ENCODE data around the gene MCIDAS.
A peak's percentile ranks its signal among the peaks of the same experiment; 100 is the strongest.

Gene MCIDAS

GRCh38 chr5:55187370-55187769 lies 39.7 kb downstream of the MCIDAS start:
- no peak overlapping the region for H3K4ac ChIP-seq (ENCODE audit: low read length)
- H3K18ac ChIP-seq (ENCODE audit: low read length), result no peak overlapping the region
- H3K14ac ChIP-seq (ENCODE audit: low read length), result no peak overlapping the region
- no peak overlapping the region for H3K4me3 ChIP-seq (ENCODE audit: low read length in 2 of 2)
- no peak overlapping the region for H2BK120ac ChIP-seq (ENCODE audit: low read depth, low read length)
- no peak overlapping the region for H2BK15ac ChIP-seq (ENCODE audit: low read length)
- H3K27me3 ChIP-seq (ENCODE audit: control insufficient read depth in 3 of 3, insufficient read depth in 3 of 3, low read depth in 1 of 3, low read length in 3 of 3), result peaks cover 0 to 62% (median 0%) of the 10 kb centered on the region in 3 experiments
- no peak overlapping the region for H2AK5ac ChIP-seq (ENCODE audit: low read depth, low read length)
- H3K4me2 ChIP-seq (ENCODE audit: insufficient read depth, low read length, poor library complexity, severe bottlenecking), result no peak overlapping the region
- WGBS, 2 donors (ENCODE audit: extremely low coverage in 2 of 2, insufficient read length in 2 of 2, insufficient replicate concordance in 1 of 2), result no CpG with 5 or more reads among the region's 4 CpGs
- H3K23ac ChIP-seq (ENCODE audit: low read depth, low read length, poor library complexity), result no peak overlapping the region
- no peak overlapping the region for H4K8ac ChIP-seq (ENCODE audit: low read depth, low read length)
- DNase-seq (ENCODE audit: low spot score), result no peak
- H2BK5ac ChIP-seq (ENCODE audit: low read length), result no peak overlapping the region
- H2BK12ac ChIP-seq (ENCODE audit: low read length), result no peak overlapping the region
- no peak overlapping the region for H3K9ac ChIP-seq (ENCODE audit: low read depth, low read length, poor library complexity)
- H2AFZ ChIP-seq (ENCODE audit: low read length), result no peak overlapping the region
- no peaks in the 10 kb centered on the region for H3K4me1 ChIP-seq (ENCODE audit: control insufficient read depth in 2 of 2, insufficient read depth in 1 of 2, low read depth in 1 of 2, low read length in 2 of 2)
- H3K9me3 ChIP-seq (replicated peaks in 1 of 2; ENCODE audit: control insufficient read depth in 2 of 2, insufficient read depth in 1 of 2, low read depth in 1 of 2, low read length in 2 of 2), result peaks cover 0 to 5% of the 10 kb centered on the region in 2 donors
- no peak overlapping the region for H4K91ac ChIP-seq (ENCODE audit: low read depth, low read length, poor library complexity)
- H3K27ac ChIP-seq (replicated peaks; ENCODE audit: low read length), result no peak overlapping the region
- H3K36me3 ChIP-seq (replicated peaks in 1 of 2; ENCODE audit: control insufficient read depth in 2 of 2, insufficient read depth in 2 of 2, low read length in 2 of 2), result no peaks in the 10 kb centered on the region
- peaks cover 1% of the 10 kb centered on the region for H3K79me1 ChIP-seq (ENCODE audit: low read depth, low read length)

GRCh38 chr5:55180016-55180415 lies 47.1 kb downstream of the MCIDAS start:
- Histone ChIP-seq H2BK12ac (ENCODE audit: low read length) (no peak overlapping the region), H2AFZ (ENCODE audit: low read length) (no peak overlapping the region), H3K14ac (ENCODE audit: low read length) (no peak overlapping the region), H3K27ac (replicated peaks; ENCODE audit: low read length) (no peak overlapping the region), H3K36me3 (replicated peaks in 1 of 2; ENCODE audit: control insufficient read depth in 2 of 2, insufficient read depth in 2 of 2, low read length in 2 of 2) (no peaks in the 10 kb centered on the region), H4K8ac (ENCODE audit: low read depth, low read length) (no peak overlapping the region), H3K9ac (ENCODE audit: low read depth, low read length, poor library complexity) (no peak overlapping the region), H3K4me1 (ENCODE audit: control insufficient read depth in 2 of 2, insufficient read depth in 1 of 2, low read depth in 1 of 2, low read length in 2 of 2) (peaks cover 5 to 7% of the 10 kb centered on the region in 2 donors), H2BK5ac (ENCODE audit: low read length) (no peak overlapping the region), H3K4ac (ENCODE audit: low read length) (no peak overlapping the region), H3K4me3 (ENCODE audit: low read length in 2 of 2) (no peak overlapping the region), H3K23ac (ENCODE audit: low read depth, low read length, poor library complexity) (no peak overlapping the region), H3K4me2 (ENCODE audit: insufficient read depth, low read length, poor library complexity, severe bottlenecking) (no peak overlapping the region), H2BK15ac (ENCODE audit: low read length) (no peak overlapping the region), H2BK120ac (ENCODE audit: low read depth, low read length) (no peak overlapping the region), H2AK5ac (ENCODE audit: low read depth, low read length) (no peak overlapping the region), H4K91ac (ENCODE audit: low read depth, low read length, poor library complexity) (no peak overlapping the region), H3K79me1 (ENCODE audit: low read depth, low read length) (no peaks in the 10 kb centered on the region), H3K27me3 (ENCODE audit: control insufficient read depth in 3 of 3, insufficient read depth in 3 of 3, low read depth in 1 of 3, low read length in 3 of 3) (peaks cover 0 to 75% (median 23%) of the 10 kb centered on the region in 3 experiments), H3K18ac (ENCODE audit: low read length) (no peak overlapping the region), H3K9me3 (replicated peaks in 1 of 2; ENCODE audit: control insufficient read depth in 2 of 2, insufficient read depth in 1 of 2, low read depth in 1 of 2, low read length in 2 of 2) (no peaks in the 10 kb centered on the region)
- no peak for DNase-seq (ENCODE audit: low spot score)
- WGBS, 2 donors (ENCODE audit: extremely low coverage in 2 of 2, insufficient read length in 2 of 2, insufficient replicate concordance in 1 of 2), result no CpG with 5 or more reads among the region's 1 CpG

- Histone ChIP-seq H3K4me2 (ENCODE audit: insufficient read depth, low read length, poor library complexity, severe bottlenecking) (no peak overlapping the region), H3K9me3 (replicated peaks in 1 of 2; ENCODE audit: control insufficient read depth in 2 of 2, insufficient read depth in 1 of 2, low read depth in 1 of 2, low read length in 2 of 2) (no peaks in the 10 kb centered on the region), H3K36me3 (replicated peaks in 1 of 2; ENCODE audit: control insufficient read depth in 2 of 2, insufficient read depth in 2 of 2, low read length in 2 of 2) (no peaks in the 10 kb centered on the region), H3K23ac (ENCODE audit: low read depth, low read length, poor library complexity) (no peak overlapping the region), H2AK5ac (ENCODE audit: low read depth, low read length) (no peak overlapping the region), H2BK12ac (ENCODE audit: low read length) (no peak overlapping the region), H3K4ac (ENCODE audit: low read length) (no peak overlapping the region), H2BK120ac (ENCODE audit: low read depth, low read length) (no peak overlapping the region), H3K27ac (replicated peaks; ENCODE audit: low read length) (no peak overlapping the region), H3K18ac (ENCODE audit: low read length) (no peak overlapping the region), H2AFZ (ENCODE audit: low read length) (no peak overlapping the region), H3K27me3 (ENCODE audit: control insufficient read depth in 3 of 3, insufficient read depth in 3 of 3, low read depth in 1 of 3, low read length in 3 of 3) (peaks cover 3 to 83% (median 34%) of the 10 kb centered on the region in 3 experiments), H3K4me1 (ENCODE audit: control insufficient read depth in 2 of 2, insufficient read depth in 1 of 2, low read depth in 1 of 2, low read length in 2 of 2) (peaks cover 12 to 13% of the 10 kb centered on the region in 2 donors), H4K91ac (ENCODE audit: low read depth, low read length, poor library complexity) (no peak overlapping the region), H4K8ac (ENCODE audit: low read depth, low read length) (no peak overlapping the region), H2BK5ac (ENCODE audit: low read length) (no peak overlapping the region), H3K9ac (ENCODE audit: low read depth, low read length, poor library complexity) (no peak overlapping the region), H3K14ac (ENCODE audit: low read length) (no peak overlapping the region), H2BK15ac (ENCODE audit: low read length) (no peak overlapping the region), H3K79me1 (ENCODE audit: low read depth, low read length) (no peaks in the 10 kb centered on the region), H3K4me3 (ENCODE audit: low read length in 2 of 2) (no peak overlapping the region)
- no CpG with 5 or more reads among the region's 2 CpGs for WGBS, 2 donors (ENCODE audit: extremely low coverage in 2 of 2, insufficient read length in 2 of 2, insufficient replicate concordance in 1 of 2)
- DNase-seq (ENCODE audit: low spot score), result no peak
Observed at GRCh38 chr5:55177078-55177477, 50.0 kb downstream of the MCIDAS start.

- peak overlapping the region; percentile 67 for H3K4me2 ChIP-seq (ENCODE audit: insufficient read depth, low read length, poor library complexity, severe bottlenecking)
- no peak overlapping the region for H3K27ac ChIP-seq (replicated peaks; ENCODE audit: low read length)
- H3K27me3 ChIP-seq (ENCODE audit: control insufficient read depth in 3 of 3, insufficient read depth in 3 of 3, low read depth in 1 of 3, low read length in 3 of 3), result peaks cover 3 to 76% (median 34%) of the 10 kb centered on the region in 3 experiments
- H4K8ac ChIP-seq (ENCODE audit: low read depth, low read length), result no peak overlapping the region
- H3K18ac ChIP-seq (ENCODE audit: low read length), result peak overlapping the region; percentile 94
- peak overlapping the region; percentile 78 for H3K9ac ChIP-seq (ENCODE audit: low read depth, low read length, poor library complexity)
- no peak overlapping the region for H3K14ac ChIP-seq (ENCODE audit: low read length)
- H3K4me1 ChIP-seq (ENCODE audit: control insufficient read depth in 2 of 2, insufficient read depth in 1 of 2, low read depth in 1 of 2, low read length in 2 of 2), result peaks cover 12 to 13% of the 10 kb centered on the region in 2 donors
- no peak overlapping the region for H2AK5ac ChIP-seq (ENCODE audit: low read depth, low read length)
- H2AFZ ChIP-seq (ENCODE audit: low read length), result peak overlapping the region; percentile 89
- no peak overlapping the region for H2BK15ac ChIP-seq (ENCODE audit: low read length)
- no CpG with 5 or more reads among the region's 44 CpGs for WGBS, 2 donors (ENCODE audit: extremely low coverage in 2 of 2, insufficient read length in 2 of 2, insufficient replicate concordance in 1 of 2)
- peak overlapping the region; percentile 98 for H2BK12ac ChIP-seq (ENCODE audit: low read length)
- peak; percentile 68 for DNase-seq (ENCODE audit: low spot score)
- no peak overlapping the region for H4K91ac ChIP-seq (ENCODE audit: low read depth, low read length, poor library complexity)
- peak overlapping the region; percentile 90 for H3K23ac ChIP-seq (ENCODE audit: low read depth, low read length, poor library complexity)
- H3K4me3 ChIP-seq (ENCODE audit: low read length in 2 of 2), result peak overlapping the region; percentile 27 to 65
- no peaks in the 10 kb centered on the region for H3K36me3 ChIP-seq (replicated peaks in 1 of 2; ENCODE audit: control insufficient read depth in 2 of 2, insufficient read depth in 2 of 2, low read length in 2 of 2)
- no peak overlapping the region for H2BK5ac ChIP-seq (ENCODE audit: low read length)
- H3K79me1 ChIP-seq (ENCODE audit: low read depth, low read length), result no peaks in the 10 kb centered on the region
- no peak overlapping the region for H2BK120ac ChIP-seq (ENCODE audit: low read depth, low read length)
- H3K9me3 ChIP-seq (replicated peaks in 1 of 2; ENCODE audit: control insufficient read depth in 2 of 2, insufficient read depth in 1 of 2, low read depth in 1 of 2, low read length in 2 of 2), result no peaks in the 10 kb centered on the region
- no peak overlapping the region for H3K4ac ChIP-seq (ENCODE audit: low read length)
Observed at GRCh38 chr5:55176176-55176818, 50.8 kb downstream of the MCIDAS start.

All from neuronal stem cell (in vitro differentiated cells).